Measurements from ENCODE around the gene VAV3. TPM values are rescaled to one million over a fixed set of nuclear protein-coding genes. Genes with fewer than 3 reads are reported as not detected.

The VAV3 gene
- total RNA-seq, 2 experiments from 2014 or later, result 1.3 to 1.9 TPM

DNA sequence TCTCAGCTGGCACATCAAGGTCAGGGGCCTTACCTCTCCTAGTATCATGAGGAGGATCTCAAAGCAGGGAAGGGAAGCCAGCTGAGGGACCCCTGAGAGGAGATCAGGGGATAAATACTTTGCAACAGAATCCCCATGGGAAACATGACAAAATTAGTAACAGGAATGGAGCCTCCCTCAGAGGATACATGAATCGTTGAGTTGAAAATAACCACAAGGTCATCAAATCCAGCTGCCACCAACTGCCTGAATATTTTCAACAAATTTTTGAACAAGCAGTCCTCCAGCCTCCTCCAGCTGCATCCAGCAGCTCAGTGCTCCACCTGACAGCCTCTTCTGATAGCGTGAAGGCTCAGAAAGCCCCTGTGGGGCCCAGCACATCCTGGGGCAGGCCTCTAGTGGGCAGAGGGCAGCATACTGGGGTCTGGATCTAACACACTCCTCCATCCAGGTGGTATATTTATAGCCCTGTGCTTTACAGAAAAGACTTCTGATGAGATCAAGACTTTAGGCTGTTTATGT lies 419.9 kb downstream of the VAV3 start:
- Mint-ChIP-seq H3K36me3 (ENCODE audit: low read depth) (no peaks in the 10 kb centered on the region), H3K27me3 (no peaks in the 10 kb centered on the region), H3K4me3 (no peak overlapping the region), H3K9me3 (ENCODE audit: low read depth) (no peaks in the 10 kb centered on the region), H3K27ac (no peak overlapping the region), H3K4me1 (no peaks in the 10 kb centered on the region)
- ATAC-seq (no peak), DNase-seq (no peak)
- ChIA-PET CTCF (no interaction called here), POLR2A (no interaction called here)
- intact Hi-C loops (cut with DNase I, micrococcal nuclease), result loop anchor here in 1 of 2 experiments (10.0 kb wide), 1 partner anchor 200 kb away; no protein-coding TSS in a partner anchor

DNA sequence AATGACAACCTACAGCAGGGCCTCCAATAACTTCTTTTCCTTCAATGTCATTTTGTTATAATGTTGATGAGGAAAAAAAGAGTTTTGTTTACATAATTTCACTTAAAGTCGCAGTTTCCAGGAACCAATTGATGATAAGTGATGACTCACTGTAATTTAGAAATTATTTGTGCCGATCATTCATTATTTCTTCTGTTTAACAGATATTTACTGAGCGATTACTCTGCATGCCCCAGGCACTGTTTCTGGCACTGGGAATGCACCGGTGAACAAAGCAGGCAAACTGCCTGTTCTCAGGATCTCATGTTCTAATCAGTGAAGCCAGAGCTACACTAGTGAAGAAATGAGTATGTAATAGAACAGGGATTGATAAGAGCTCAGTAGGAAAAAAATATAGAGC lies 420.7 kb downstream of the VAV3 start:
- Mint-ChIP-seq H3K27me3 (no peaks in the 10 kb centered on the region), H3K27ac (no peak overlapping the region), H3K9me3 (ENCODE audit: low read depth) (no peaks in the 10 kb centered on the region), H3K4me3 (no peak overlapping the region), H3K36me3 (ENCODE audit: low read depth) (no peaks in the 10 kb centered on the region), H3K4me1 (no peaks in the 10 kb centered on the region)
- ATAC-seq (no peak), DNase-seq (no peak)
- intact Hi-C loops (cut with DNase I, micrococcal nuclease), result loop anchor here in 1 of 2 experiments (10.0 kb wide), 1 partner anchor 201 kb away; no protein-coding TSS in a partner anchor
- ChIA-PET CTCF (interaction anchor here (0.7 kb wide), 1 partner anchor 112 kb away, joined by 3 read pairs; no protein-coding TSS in a partner anchor), POLR2A (no interaction called here)

DNA sequence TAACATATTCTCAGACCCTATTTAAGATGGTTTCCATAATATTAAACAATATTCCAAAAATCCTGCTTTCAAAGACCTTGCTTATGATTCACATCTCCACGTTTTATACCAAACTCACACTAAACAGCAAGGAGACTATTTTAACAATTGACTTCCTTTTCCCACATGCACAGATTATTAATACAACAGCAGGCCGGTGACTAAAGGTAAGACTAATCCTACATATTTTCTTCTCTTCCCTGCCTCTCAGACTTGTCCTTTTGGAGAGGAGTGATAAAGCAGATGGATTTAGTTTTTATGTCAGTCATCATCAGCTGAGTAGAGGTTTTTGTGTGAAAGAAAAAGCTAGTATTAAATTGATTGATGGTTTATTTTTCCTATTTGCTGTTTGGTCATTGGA lies 423.6 kb downstream of the VAV3 start:
- POLR2A ChIA-PET, result no interaction called here

DNA sequence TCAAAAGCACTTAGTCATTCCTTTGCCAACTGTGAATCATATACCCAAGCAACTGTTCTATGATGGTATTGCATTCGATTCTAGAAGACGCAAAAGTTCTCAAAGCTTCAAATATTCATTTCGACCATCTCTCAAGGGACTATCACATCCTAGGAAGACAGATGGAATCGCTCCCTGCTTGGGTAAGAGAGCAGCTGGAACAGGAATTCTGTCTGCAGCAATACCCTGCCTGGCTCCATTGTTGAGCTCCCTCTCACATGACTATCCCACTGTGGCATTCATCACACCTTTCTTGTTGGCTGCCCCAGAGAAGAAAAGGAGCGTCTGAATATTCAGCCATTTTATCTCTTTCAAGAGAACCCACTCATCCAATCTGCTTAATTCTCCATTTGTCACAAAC lies 426.5 kb downstream of the VAV3 start:
- ATAC-seq (no peak), DNase-seq (no peak)
- H3K36me3 Mint-ChIP-seq (ENCODE audit: low read depth), result no peaks in the 10 kb centered on the region
- no peaks in the 10 kb centered on the region for H3K4me1 Mint-ChIP-seq
- H3K4me3 Mint-ChIP-seq, result no peak overlapping the region
- ChIA-PET POLR2A (no interaction called here), CTCF (no interaction called here)
- no peaks in the 10 kb centered on the region for H3K27me3 Mint-ChIP-seq
- no peak overlapping the region for H3K27ac Mint-ChIP-seq
- no peaks in the 10 kb centered on the region for H3K9me3 Mint-ChIP-seq (ENCODE audit: low read depth)
- intact Hi-C loops (cut with DNase I, micrococcal nuclease), result no loop called here

More for the DNA sequence above, 423.6 kb downstream of the VAV3 start:
- no peak overlapping the region for H3K27ac Mint-ChIP-seq
- intact Hi-C loops (cut with DNase I, micrococcal nuclease), result loop anchor here in 1 of 2 experiments (10.0 kb wide), 1 partner anchor 203 kb away; no protein-coding TSS in a partner anchor
- CTCF ChIA-PET, result interaction anchor here (0.5 kb wide), 1 partner anchor 17 kb away, joined by 3 read pairs; no protein-coding TSS in a partner anchor
- no peaks in the 10 kb centered on the region for H3K9me3 Mint-ChIP-seq (ENCODE audit: low read depth)
- no peaks in the 10 kb centered on the region for H3K36me3 Mint-ChIP-seq (ENCODE audit: low read depth)
- H3K27me3 Mint-ChIP-seq, result no peaks in the 10 kb centered on the region
- H3K4me3 Mint-ChIP-seq, result no peak overlapping the region
- DNase-seq (no peak), ATAC-seq (no peak)
- no peaks in the 10 kb centered on the region for H3K4me1 Mint-ChIP-seq

DNA sequence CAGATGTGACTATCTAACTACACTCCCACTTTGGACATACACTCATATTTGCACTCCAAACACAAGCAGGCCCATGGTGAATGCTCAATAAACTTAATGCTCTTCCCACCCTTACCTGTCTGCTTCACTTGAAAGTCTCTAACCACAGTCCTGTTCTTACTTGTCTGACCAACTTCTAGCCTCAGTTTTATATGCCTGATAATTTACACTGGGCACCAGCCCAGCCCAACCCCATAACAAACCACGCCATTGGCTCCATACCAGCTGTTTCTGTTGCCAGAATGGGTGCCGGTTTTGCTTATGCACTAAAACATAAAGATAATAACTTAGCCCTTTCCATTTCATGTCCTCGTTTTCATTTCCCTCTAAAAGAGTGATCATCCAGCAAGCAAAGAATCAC lies 428.7 kb downstream of the VAV3 start:
- Mint-ChIP-seq H3K36me3 (ENCODE audit: low read depth) (no peaks in the 10 kb centered on the region), H3K4me1 (no peaks in the 10 kb centered on the region), H3K4me3 (no peak overlapping the region), H3K27ac (no peak overlapping the region), H3K9me3 (ENCODE audit: low read depth) (no peaks in the 10 kb centered on the region), H3K27me3 (no peaks in the 10 kb centered on the region)
- intact Hi-C loops (cut with DNase I, micrococcal nuclease), result no loop called here
- DNase-seq, result no peak
- POLR2A ChIA-PET, result no interaction called here
- ATAC-seq, result no peak
- CTCF ChIA-PET, result no interaction called here

DNA sequence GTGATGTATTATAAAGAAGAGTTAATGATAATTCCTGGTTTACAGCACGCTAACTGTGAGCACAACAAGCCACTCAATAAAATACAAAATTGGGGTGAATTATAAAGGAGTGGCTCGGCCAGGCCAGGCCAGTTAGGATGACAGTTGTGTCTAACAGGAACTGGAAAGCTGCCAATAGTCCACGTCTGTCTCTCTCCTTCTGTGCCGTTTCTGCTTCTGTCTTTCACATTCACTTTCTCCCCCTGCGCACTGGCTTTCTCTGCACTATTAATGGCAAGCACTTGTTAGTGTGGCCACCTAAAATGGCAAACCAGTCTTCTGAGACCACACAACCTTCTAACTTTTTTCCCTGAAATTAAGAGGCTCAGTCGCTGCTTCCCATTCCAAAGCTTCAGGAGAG lies 429.9 kb downstream of the VAV3 start:
- ChIA-PET CTCF (no interaction called here), POLR2A (no interaction called here)
- intact Hi-C loops (cut with DNase I, micrococcal nuclease), result no loop called here
- DNase-seq, result no peak
- Mint-ChIP-seq H3K9me3 (ENCODE audit: low read depth) (no peaks in the 10 kb centered on the region), H3K4me1 (no peaks in the 10 kb centered on the region), H3K27ac (no peak overlapping the region), H3K36me3 (ENCODE audit: low read depth) (no peaks in the 10 kb centered on the region), H3K27me3 (no peaks in the 10 kb centered on the region), H3K4me3 (no peak overlapping the region)
- no peak for ATAC-seq

DNA sequence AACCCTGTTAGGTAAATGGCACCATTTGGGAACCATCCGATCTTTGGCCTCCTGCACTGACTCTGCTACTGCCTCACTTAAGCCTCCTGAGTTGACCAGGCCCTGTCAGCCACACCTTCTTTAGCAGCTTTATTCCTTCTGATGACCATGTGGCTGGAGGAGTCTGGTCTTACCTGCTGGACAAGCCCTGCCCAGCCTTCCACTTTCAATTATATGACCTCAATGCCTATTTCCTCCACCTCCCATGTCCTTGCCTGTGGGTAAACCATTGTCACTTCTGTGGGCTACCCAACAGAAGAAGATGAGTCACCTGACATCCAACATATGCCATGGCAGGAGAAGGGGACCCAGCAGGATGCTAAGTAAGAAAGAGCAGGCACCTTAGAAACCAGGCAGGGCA lies 430.3 kb downstream of the VAV3 start:
- DNase-seq (no peak), ATAC-seq (no peak)
- no peak overlapping the region for H3K27ac Mint-ChIP-seq
- ChIA-PET POLR2A (no interaction called here), CTCF (no interaction called here)
- no peaks in the 10 kb centered on the region for H3K9me3 Mint-ChIP-seq (ENCODE audit: low read depth)
- intact Hi-C loops (cut with DNase I, micrococcal nuclease), result no loop called here
- no peak overlapping the region for H3K4me3 Mint-ChIP-seq
- H3K4me1 Mint-ChIP-seq, result no peaks in the 10 kb centered on the region
- H3K36me3 Mint-ChIP-seq (ENCODE audit: low read depth), result no peaks in the 10 kb centered on the region
- peaks cover under 1% of the 10 kb centered on the region for H3K27me3 Mint-ChIP-seq

DNA sequence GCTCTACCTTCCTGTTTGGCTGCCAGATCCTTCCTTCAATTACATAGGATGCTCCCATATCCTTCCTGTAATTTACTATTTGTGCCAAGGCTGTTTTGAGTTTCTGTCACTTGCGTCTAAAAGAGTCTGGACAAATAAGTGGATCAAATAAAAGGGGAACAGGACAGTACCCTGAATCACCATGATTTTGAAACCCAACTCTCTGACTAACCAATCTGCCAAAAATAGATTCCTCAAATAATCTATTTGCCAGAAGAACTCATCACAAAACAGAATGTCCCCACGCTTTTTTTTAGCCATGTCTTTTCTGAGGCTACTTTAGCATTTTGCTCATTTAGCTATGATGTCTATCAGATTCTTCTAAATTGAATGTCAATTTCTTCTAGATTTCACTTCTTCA lies 431.5 kb downstream of the VAV3 start:
- ChIA-PET POLR2A (no interaction called here), CTCF (no interaction called here)
- no peak for DNase-seq
- no peak for ATAC-seq
- Mint-ChIP-seq H3K4me1 (no peaks in the 10 kb centered on the region), H3K27ac (no peak overlapping the region), H3K27me3 (peaks cover 3% of the 10 kb centered on the region), H3K4me3 (no peak overlapping the region), H3K9me3 (ENCODE audit: low read depth) (no peaks in the 10 kb centered on the region), H3K36me3 (ENCODE audit: low read depth) (no peaks in the 10 kb centered on the region)
- intact Hi-C loops (cut with DNase I, micrococcal nuclease), result no loop called here

DNA sequence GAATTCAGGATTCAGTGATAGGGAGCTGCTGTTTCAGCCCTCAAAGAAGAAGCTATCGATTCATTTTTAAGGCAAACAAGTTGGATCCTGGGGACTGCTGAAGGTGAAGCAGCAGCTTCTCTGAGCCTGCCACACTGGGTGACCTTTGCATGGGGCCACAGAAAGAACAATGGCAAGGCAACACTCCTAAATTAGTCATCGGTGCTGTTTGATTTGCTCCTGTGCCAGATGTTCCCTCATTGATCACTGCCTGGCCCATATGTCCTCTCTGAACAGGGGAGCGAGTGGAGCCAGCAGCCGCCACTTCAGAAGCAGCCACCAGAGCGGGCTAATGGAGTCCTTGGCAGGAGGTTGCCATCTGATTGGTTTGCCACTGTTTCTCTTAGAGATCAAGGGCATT lies 432.7 kb downstream of the VAV3 start:
- H3K27me3 Mint-ChIP-seq, result peaks cover 5% of the 10 kb centered on the region
- H3K27ac Mint-ChIP-seq, result no peak overlapping the region
- ATAC-seq, result no peak
- CTCF ChIA-PET, result no interaction called here
- DNase-seq, result no peak
- H3K36me3 Mint-ChIP-seq (ENCODE audit: low read depth), result no peaks in the 10 kb centered on the region
- POLR2A ChIA-PET, result no interaction called here
- H3K4me3 Mint-ChIP-seq, result no peak overlapping the region
- H3K9me3 Mint-ChIP-seq (ENCODE audit: low read depth), result no peaks in the 10 kb centered on the region
- H3K4me1 Mint-ChIP-seq, result no peaks in the 10 kb centered on the region
- intact Hi-C loops (cut with DNase I, micrococcal nuclease), result no loop called here

DNA sequence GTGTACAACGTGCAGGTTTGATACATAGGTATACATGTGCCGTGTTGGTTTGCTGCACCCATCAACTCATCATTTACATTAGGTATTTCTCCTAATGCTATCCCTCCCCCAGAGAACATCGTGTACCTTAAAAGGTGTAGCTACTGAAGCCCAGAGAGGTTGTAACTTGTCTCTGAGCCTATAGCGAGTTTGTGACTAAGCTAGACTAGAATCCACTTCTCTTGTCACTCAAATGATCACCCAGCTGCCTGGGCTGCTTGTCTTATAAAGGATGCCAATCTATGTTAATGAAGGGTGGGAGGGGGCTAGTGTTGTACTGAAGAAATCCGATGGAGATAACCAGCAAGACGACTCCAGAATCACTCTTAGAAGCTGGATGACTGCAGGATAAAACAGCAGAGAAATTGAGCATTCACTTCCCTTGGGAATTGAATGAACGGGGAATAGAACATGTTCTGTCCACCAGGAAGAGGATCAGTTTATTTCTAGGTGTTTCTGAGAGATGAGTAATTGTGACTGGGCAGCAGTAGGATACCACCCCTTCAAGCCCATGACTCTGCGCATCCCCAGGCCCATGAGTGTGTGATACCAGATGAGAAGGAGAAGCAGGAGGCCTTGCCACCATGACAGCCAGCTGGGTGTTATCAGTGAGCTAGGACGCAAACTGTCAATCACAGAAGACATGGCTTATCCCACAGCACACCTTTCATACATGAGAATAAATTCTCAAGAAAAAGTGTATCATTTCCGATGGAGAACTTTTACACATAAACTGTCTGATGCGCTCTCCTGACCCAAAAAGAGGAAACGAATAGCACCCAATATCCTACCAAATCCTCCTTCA lies 433.7 kb downstream of the VAV3 start:
- Mint-ChIP-seq H3K4me3 (no peak overlapping the region), H3K9me3 (ENCODE audit: low read depth) (no peaks in the 10 kb centered on the region), H3K27me3 (peaks cover 5% of the 10 kb centered on the region), H3K27ac (no peak overlapping the region), H3K36me3 (ENCODE audit: low read depth) (no peaks in the 10 kb centered on the region), H3K4me1 (no peaks in the 10 kb centered on the region)
- CTCF ChIA-PET, result interaction anchor here (3.4 kb wide), 1 partner anchor 100 kb away, joined by 16 read pairs; no protein-coding TSS in a partner anchor
- POLR2A ChIA-PET, result no interaction called here
- intact Hi-C loops (cut with DNase I, micrococcal nuclease), result no loop called here
- DNase-seq (no peak), ATAC-seq (no peak)

DNA sequence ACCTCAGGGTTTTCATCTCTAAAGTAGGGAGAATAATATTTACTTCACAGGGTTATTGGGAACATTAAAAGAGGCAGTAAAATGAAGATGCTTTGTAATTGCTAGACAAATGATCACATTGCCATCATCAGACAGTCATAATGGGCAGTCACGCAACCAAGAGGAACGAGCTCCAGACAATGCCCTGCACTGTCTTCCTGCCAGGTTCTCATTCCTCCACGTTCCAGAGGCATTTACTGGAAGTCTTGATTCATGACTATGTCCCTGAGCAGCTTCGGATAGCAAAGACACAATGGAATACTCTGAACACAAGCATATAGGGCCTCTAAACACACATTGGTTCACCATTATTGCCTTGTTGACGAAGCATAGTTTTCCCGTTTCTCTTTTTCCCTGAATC lies 434.4 kb downstream of the VAV3 start:
- intact Hi-C loops (cut with DNase I, micrococcal nuclease), result no loop called here
- peaks cover 5% of the 10 kb centered on the region for H3K27me3 Mint-ChIP-seq
- CTCF ChIA-PET, result interaction anchor here (1.1 to 3.4 kb wide), 3 partner anchors 18 to 100 kb away, joined by 3 to 16 read pairs (median 4); no protein-coding TSS in a partner anchor

DNA sequence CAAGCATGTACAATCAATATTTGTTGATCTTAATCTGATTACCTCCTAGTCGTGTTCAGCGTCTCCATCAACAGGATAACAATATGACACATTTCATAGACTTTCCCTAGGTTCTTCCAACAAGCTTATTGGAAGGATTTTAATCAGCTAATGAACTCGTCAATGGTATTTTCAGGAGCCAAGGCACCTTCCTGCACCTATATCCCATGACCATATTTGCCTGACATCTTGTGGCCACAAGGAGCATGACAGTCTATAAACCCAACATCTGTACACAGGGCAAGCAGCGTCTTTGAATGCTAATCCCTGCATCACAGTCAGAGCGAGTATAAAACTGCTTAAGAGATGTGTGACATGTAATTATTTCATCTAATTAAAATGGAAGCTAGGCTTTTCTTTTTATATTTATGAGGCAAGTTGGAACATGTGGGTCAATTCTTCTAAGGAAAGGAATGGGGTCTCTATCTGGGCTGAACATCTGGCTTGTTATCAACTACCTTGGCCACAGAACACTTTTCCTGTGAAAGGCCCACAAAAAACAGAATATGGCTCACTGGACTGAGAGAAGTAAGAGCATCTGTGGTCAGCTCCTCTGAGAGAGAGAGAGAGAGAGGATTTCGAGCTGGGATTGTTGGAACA lies 435.4 kb downstream of the VAV3 start:
- no peaks in the 10 kb centered on the region for H3K36me3 Mint-ChIP-seq (ENCODE audit: low read depth)
- ChIA-PET POLR2A (no interaction called here), CTCF (interaction anchor here (0.9 to 3.4 kb wide), 16 partner anchors 13 to 274 kb away, joined by 3 to 16 read pairs (median 4); no protein-coding TSS in a partner anchor)
- intact Hi-C loops (cut with DNase I, micrococcal nuclease), result loop anchor here (1.0 to 5.0 kb wide), 4 partner anchors 97 to 332 kb away; no protein-coding TSS in a partner anchor
- ATAC-seq (peak; percentile 51), DNase-seq (peak; percentile 20)
- no peak overlapping the region for H3K27ac Mint-ChIP-seq
- no peaks in the 10 kb centered on the region for H3K9me3 Mint-ChIP-seq (ENCODE audit: low read depth)
- H3K4me1 Mint-ChIP-seq, result no peaks in the 10 kb centered on the region
- peaks cover 5% of the 10 kb centered on the region for H3K27me3 Mint-ChIP-seq
- no peak overlapping the region for H3K4me3 Mint-ChIP-seq

More for the DNA sequence above, 434.4 kb downstream of the VAV3 start:
- no peak for ATAC-seq
- Mint-ChIP-seq H3K9me3 (ENCODE audit: low read depth) (no peaks in the 10 kb centered on the region), H3K27ac (no peak overlapping the region), H3K36me3 (ENCODE audit: low read depth) (no peaks in the 10 kb centered on the region), H3K4me1 (no peaks in the 10 kb centered on the region), H3K4me3 (no peak overlapping the region)
- DNase-seq, result no peak
- POLR2A ChIA-PET, result no interaction called here
